Common myeloid progenitor, CD34-positive (primary cell): ENCODE results near the gene CMTM3. TPM values are rescaled to one million over a fixed set of nuclear protein-coding genes. Genes with fewer than 3 reads are reported as not detected.

Experiments used
- CTCF ChIA-PET: fragments of 350-600 bp; sonication (Branson Sonifier 250); formaldehyde crosslinking; loops from one replicate; lab custom pipeline; 2021; ENCODE audit warnings: antibody characterized with exemption; lab: Charles Lee
- POLR2A ChIA-PET: fragments of 350-600 bp; sonication (Branson Sonifier 250); formaldehyde crosslinking; loops from one replicate; lab custom pipeline; 2021; ENCODE audit warnings: antibody characterized with exemption; lab: Charles Lee
- DNase-seq, 3 donors: peaks; one replicate each; pipeline versions ENCODE4 v3.0.0 to v3.0.0-alpha.2; 2013
- H3K27ac ChIP-seq, 2 experiments: 1 replicate in 1 of 2; 2 replicates in 1 of 2; pipeline ENCODE4 v1.7.0; 2013; ENCODE audit warnings: inconsistent platforms in 2 of 2, low read length in 2 of 2, mild to moderate bottlenecking in 2 of 2, low read depth in 1 of 2, moderate library complexity in 1 of 2; ENCODE audit not compliant: severe bottlenecking in 2 of 2, insufficient read depth in 1 of 2, poor library complexity in 1 of 2
- H3K27me3 ChIP-seq, 5 experiments: replicated peaks in 2 of 5; 1 replicate in 3 of 5; 2 replicates in 2 of 5; pipeline versions ENCODE4 v1.6.1 to v1.7.0; 2013; ENCODE audit warnings: low read length in 4 of 5, mild to moderate bottlenecking in 2 of 5, moderate library complexity in 2 of 5, inconsistent platforms in 1 of 5; ENCODE audit not compliant: insufficient read depth in 5 of 5, control insufficient read depth in 4 of 5
- H3K36me3 ChIP-seq, 4 experiments: 1 replicate in 2 of 4; 2 replicates in 2 of 4; pipeline versions ENCODE4 v1.6.1 to v1.7.0; 2013; ENCODE audit warnings: low read length in 3 of 4, control low read depth in 1 of 4, mild to moderate bottlenecking in 1 of 4; ENCODE audit not compliant: control insufficient read depth in 4 of 4, insufficient read depth in 4 of 4
- H3K4me1 ChIP-seq, 4 experiments: 1 replicate in 3 of 4; 2 replicates in 1 of 4; pipeline versions ENCODE4 v1.6.1 to v1.7.1; 2013; ENCODE audit warnings: low read length in 3 of 4, mild to moderate bottlenecking in 3 of 4, control low read depth in 1 of 4, inconsistent platforms in 1 of 4, moderate library complexity in 1 of 4; ENCODE audit not compliant: control insufficient read depth in 4 of 4, insufficient read depth in 4 of 4; ENCODE audit errors: control extremely low read depth in 1 of 4
- H3K4me3 ChIP-seq, 7 experiments: 1 replicate in 4 of 7; 2 replicates in 3 of 7; pipeline versions ENCODE4 v1.5.1 to v1.7.0; 2013; ENCODE audit warnings: mild to moderate bottlenecking in 7 of 7, low read length in 6 of 7, moderate library complexity in 6 of 7, inconsistent platforms in 2 of 7, low read depth in 2 of 7, control low read depth in 1 of 7; ENCODE audit not compliant: insufficient read depth in 4 of 7, control insufficient read depth in 1 of 7; ENCODE audit errors: extremely low read depth in 1 of 7
- H3K9me3 ChIP-seq, 5 experiments: 1 replicate in 4 of 5; 2 replicates in 1 of 5; pipeline versions ENCODE4 v1.6.1 to v1.7.1; 2013; ENCODE audit warnings: low read length in 4 of 5, mild to moderate bottlenecking in 2 of 5, inconsistent platforms in 1 of 5, low read depth in 1 of 5, moderate library complexity in 1 of 5; ENCODE audit not compliant: control insufficient read depth in 4 of 5, insufficient read depth in 2 of 5; ENCODE audit errors: control extremely low read depth in 1 of 5
- WGBS: methylation state at CpG from one replicate; pipeline ENCODE4 v1.1.5; 2013; ENCODE audit not compliant: insufficient coverage; 5-methylcytosine and 5-hydroxymethylcytosine counted together
- polyA plus RNA-seq: library from polyadenylated mRNA; unstranded; fragments of 120-200 nt; gene quantifications from one replicate; pipeline ENCODE4 v1.2.1, GENCODE V29; 2013

CMTM3 gene
- polyA plus RNA-seq = 58.9 TPM

DNA sequence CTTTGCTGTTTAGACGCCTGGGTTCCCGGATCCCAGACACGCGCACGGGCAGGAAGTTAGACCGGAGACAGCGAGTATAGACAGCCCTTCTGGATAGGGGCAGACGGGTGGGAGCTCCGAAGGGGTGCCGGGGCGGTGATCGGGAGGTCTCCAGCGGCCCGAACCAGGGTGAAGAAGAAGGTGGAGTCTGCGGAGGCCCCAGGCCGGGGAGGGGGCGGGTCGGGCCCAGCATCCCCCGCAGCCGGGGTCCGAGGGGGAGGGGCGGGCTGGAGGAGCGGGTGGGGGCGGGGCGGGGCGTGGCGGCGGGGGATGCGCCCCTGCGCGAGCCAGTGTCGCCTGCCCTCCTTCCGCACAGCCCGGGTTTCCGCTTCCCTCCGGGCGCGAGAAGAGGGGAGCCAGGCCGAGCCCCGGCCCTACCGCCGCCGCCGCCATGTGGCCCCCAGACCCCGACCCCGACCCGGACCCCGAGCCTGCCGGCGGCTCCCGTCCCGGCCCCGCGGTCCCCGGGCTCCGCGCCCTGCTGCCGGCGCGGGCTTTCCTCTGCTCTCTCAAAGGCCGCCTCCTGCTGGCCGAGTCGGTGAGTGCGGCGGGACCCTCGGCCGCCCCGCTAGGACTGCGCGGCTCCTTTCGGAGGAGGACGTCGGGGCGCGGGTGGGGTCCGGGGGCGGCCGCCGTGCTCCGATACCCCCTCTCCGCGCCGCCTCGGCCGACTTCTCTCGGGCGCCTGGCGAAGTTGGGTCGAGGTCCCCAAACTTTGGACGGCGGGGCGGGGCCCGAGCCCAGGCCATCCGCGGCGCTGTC is at the start of gene CMTM3:
Gene CMTM3, plus strand, starts transcription at position 329 of the 801 bp plus-strand sequence. Its CDS starts 102 bp downstream, at position 431.
- Histone ChIP-seq H3K27me3 (no peaks in the 10 kb centered on the region), H3K36me3 (peaks cover 0 to 15% (median 7%) of the 10 kb centered on the region in 4 experiments), H3K4me3 (peak within 1 kb of the TSS; percentile 61 to 85 (median 77)), H3K4me1 (peaks cover 0 to 51% (median 40%) of the 10 kb centered on the region in 4 experiments), H3K9me3 (peaks cover 0 to 15% (median 4%) of the 10 kb centered on the region in 5 experiments), H3K27ac (peak within 1 kb of the TSS in 1 of 2 experiments; percentile 68)
- DNase-seq = peak; percentile 67 to 80 (median 79)
- POLR2A ChIA-PET = interaction anchor here (0.6 to 1.8 kb wide), 3 partner anchors 25 to 84 kb away, joined by 3 to 5 read pairs (median 4); partner anchors contain the start of gene CMTM2
- CTCF ChIA-PET = interaction anchor here (0.9 to 1.6 kb wide), 13 partner anchors 10 to 233 kb away, joined by 3 to 6 read pairs (median 4); no protein-coding TSS in a partner anchor
- WGBS = 0% methylated on average over 68 of the region's 96 CpGs

DNA sequence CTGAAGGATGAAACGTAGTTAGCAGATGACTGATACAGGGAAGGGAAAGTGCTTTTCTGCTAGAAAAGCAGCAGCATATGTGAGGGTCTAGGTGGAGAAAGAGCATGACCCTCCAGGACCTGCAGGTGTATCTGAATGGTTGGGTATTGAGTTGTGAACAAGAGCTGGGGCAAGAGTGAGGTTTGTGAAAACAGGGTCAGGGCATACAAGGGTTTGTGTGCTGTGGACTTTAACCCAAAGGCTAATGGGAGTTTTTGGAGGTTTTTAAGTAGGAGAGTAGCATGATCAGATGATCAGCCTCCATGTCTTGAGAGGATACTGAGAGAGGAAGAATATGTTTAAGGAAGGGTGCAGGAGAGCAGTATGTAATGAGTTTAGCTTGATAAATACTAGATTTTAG is 44.4 kb upstream of the CMTM3 start:
- no peaks in the 10 kb centered on the region for H3K27me3 ChIP-seq
- DNase-seq = no peak
- H3K4me3 ChIP-seq = no peak overlapping the region
- H3K27ac ChIP-seq = no peak overlapping the region
- 100% methylated on average over 1 of the region's 1 CpG for WGBS
- peaks cover 24 to 50% (median 40%) of the 10 kb centered on the region in 4 experiments for H3K4me1 ChIP-seq
- POLR2A ChIA-PET = no interaction called here
- CTCF ChIA-PET = interaction anchor here (0.6 to 2.7 kb wide), 6 partner anchors 10 to 124 kb away, joined by 3 to 10 read pairs (median 6); no protein-coding TSS in a partner anchor
- H3K36me3 ChIP-seq = peaks cover 11 to 59% (median 30%) of the 10 kb centered on the region in 4 experiments
- H3K9me3 ChIP-seq = no peaks in the 10 kb centered on the region

DNA sequence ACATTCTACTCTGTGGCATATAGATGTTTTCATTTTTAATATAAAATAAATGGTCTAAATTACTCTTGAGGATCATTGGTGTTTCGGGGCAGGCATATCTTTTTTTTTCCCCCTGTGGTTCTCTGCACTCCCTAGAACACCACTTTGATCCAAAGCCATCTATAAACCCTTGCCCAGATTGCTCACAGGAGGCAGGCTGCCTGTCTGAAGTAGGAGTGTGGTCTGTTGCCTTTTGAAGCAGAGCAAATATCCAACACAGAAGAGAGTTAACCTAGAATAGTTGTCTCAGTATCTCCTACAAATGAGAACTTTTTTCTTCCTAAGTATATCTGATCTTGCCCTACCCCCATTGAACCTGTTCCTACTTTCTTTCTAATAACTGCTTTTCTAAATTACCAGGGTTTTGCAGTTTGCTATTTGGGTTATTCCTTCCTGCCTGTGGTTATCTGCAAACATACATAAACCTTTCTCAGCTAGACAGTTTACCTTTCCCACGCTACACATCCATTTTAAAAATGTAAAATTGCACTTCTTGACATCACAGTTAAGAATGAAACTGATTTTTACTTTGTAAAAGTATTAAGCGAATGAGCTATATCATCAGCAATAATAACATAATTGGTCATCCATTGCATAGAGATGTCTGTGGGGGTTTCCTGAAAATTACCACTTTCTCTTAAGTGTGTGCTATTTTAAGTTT is 43.0 kb upstream of the CMTM3 start:
- H3K36me3 ChIP-seq = peaks cover 17 to 65% (median 30%) of the 10 kb centered on the region in 4 experiments
- no peak for DNase-seq
- CTCF ChIA-PET = interaction anchor here (0.9 to 6.8 kb wide), 9 partner anchors 11 to 219 kb away, joined by 3 to 82 read pairs (median 10); partner anchors contain the start of genes CKLF, CMTM2, CMTM3 and TK2
- H3K27ac ChIP-seq = no peak overlapping the region
- H3K9me3 ChIP-seq = no peaks in the 10 kb centered on the region
- H3K27me3 ChIP-seq = no peaks in the 10 kb centered on the region
- H3K4me1 ChIP-seq = peaks cover 24 to 44% (median 38%) of the 10 kb centered on the region in 4 experiments
- WGBS = no CpG with 5 or more reads among the region's 3 CpGs
- H3K4me3 ChIP-seq = no peak overlapping the region
- POLR2A ChIA-PET = interaction anchor here (1.1 kb wide), 1 partner anchor 9 kb away, joined by 3 read pairs; the partner anchor contains the start of gene CKLF

DNA sequence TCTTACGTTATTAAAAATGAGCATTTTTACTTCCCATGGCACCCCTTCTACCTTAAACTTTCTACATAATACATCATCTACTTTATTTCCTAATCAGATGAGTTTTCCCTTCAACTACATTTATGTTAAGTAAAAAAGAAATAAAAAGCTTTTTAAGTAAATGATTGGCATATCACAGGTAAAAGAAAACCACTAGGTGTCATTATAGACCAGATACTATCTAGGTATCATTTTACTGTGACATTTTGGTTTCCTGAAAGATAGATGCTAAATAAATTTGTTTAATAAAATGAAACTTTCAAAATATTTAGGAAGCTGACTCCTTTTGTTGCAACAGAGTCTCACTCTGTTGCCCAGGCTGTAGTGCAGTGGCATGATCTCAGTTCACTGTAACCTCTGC is 42.1 kb upstream of the CMTM3 start:
- H3K27me3 ChIP-seq = no peaks in the 10 kb centered on the region
- H3K27ac ChIP-seq = no peak overlapping the region
- H3K4me3 ChIP-seq = no peak overlapping the region
- CTCF ChIA-PET = interaction anchor here (0.6 to 6.8 kb wide), 16 partner anchors 12 to 220 kb away, joined by 3 to 82 read pairs (median 6); partner anchors contain the start of genes CKLF, CMTM2, CMTM3 and TK2
- no peaks in the 10 kb centered on the region for H3K9me3 ChIP-seq
- peaks cover 14 to 68% (median 36%) of the 10 kb centered on the region in 4 experiments for H3K36me3 ChIP-seq
- peaks cover 24 to 44% (median 38%) of the 10 kb centered on the region in 4 experiments for H3K4me1 ChIP-seq
- no peak for DNase-seq
- no CpG with 5 or more reads among the region's 1 CpG for WGBS
- POLR2A ChIA-PET = interaction anchor here (1.0 to 1.1 kb wide), 2 partner anchors 10 to 13 kb away, joined by 3 read pairs; partner anchors contain the start of genes CKLF and TK2

- 68% methylated on average over 2 of the region's 2 CpGs for WGBS
- Histone ChIP-seq H3K36me3 (peaks cover 12 to 62% (median 34%) of the 10 kb centered on the region in 4 experiments), H3K9me3 (no peaks in the 10 kb centered on the region), H3K4me1 (peaks cover 24 to 44% (median 38%) of the 10 kb centered on the region in 4 experiments), H3K27ac (no peak overlapping the region), H3K27me3 (no peaks in the 10 kb centered on the region), H3K4me3 (no peak overlapping the region)
- ChIA-PET CTCF (interaction anchor here (0.6 to 6.8 kb wide), 16 partner anchors 12 to 157 kb away, joined by 3 to 82 read pairs (median 6); partner anchors contain the start of genes CKLF, CMTM2, CMTM3 and TK2), POLR2A (interaction anchor here (1.0 to 1.1 kb wide), 2 partner anchors 10 to 13 kb away, joined by 3 read pairs; partner anchors contain the start of genes CKLF and TK2)
- peak in 2 of 3 donors; percentile 57 to 77 for DNase-seq
Measured at GRCh38 chr16:66562986-66563385, 41.5 kb upstream of the CMTM3 start.

DNA sequence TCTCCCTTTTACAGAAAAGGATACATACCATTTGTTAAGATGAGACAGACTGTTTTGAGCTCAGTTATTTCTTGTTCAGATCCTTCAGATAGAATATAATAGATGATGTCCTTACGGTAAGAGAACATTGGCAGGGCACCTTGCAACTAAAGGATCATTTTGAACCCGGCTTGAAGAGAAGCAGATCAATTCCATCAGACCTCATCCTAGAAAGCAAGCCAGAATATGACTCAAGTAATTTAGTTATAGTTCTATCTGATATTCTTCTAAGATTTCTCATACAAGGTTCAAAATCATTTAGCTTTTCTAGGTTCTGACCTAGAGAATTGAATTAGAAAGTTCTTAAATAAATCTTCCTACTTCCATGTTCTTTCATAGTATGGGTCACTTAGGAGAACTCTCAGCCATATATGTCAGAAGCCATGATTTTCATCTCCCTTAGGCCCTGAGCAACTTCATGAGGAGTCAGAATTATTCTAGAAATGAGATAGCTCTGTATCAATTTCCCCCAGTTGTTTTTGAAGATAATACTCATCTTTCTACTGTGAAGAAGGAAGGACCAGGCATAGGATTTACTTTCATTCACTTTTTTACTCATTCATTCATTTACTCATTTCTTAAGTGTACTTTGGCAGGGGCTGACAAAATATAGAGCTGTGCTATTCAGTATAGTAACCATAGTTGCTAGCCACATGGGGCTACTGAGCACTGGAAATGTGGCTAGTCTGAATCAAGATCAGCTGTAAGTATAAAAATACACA is 40.8 kb upstream of the CMTM3 start:
- H3K36me3 ChIP-seq = peaks cover 8 to 54% (median 27%) of the 10 kb centered on the region in 4 experiments
- WGBS = no CpG with 5 or more reads among the region's 2 CpGs
- no peaks in the 10 kb centered on the region for H3K9me3 ChIP-seq
- no peak for DNase-seq
- peaks cover 24 to 44% (median 38%) of the 10 kb centered on the region in 4 experiments for H3K4me1 ChIP-seq
- H3K27ac ChIP-seq = no peak overlapping the region
- H3K27me3 ChIP-seq = no peaks in the 10 kb centered on the region
- H3K4me3 ChIP-seq = no peak overlapping the region
- POLR2A ChIA-PET = no interaction called here
- CTCF ChIA-PET = interaction anchor here (0.6 to 6.8 kb wide), 15 partner anchors 9 to 158 kb away, joined by 3 to 82 read pairs (median 6); partner anchors contain the start of genes CKLF, CMTM2 and TK2
